Hepatocyte (in vitro differentiated cells): ENCODE measurements around the gene ST3GAL5. TPM values are rescaled to one million over a fixed set of nuclear protein-coding genes. Genes with fewer than 3 reads are reported as not detected.

ENCODE experiments used
- DNase-seq: peaks from one replicate; pipeline ENCODE4 v3.0.0-alpha.2; 2016; ENCODE audit warnings: low spot score
- H2AFZ ChIP-seq: fragments of 200-600 bp; sonication (generic); 2 replicates; pipeline ENCODE4 v1.6.0; 2016; ENCODE audit warnings: antibody characterized with exemption, mild to moderate bottlenecking
- H3K27ac ChIP-seq: fragments of 200-600 bp; sonication (generic); 2 replicates; pipeline ENCODE4 v1.5.1; 2016; ENCODE audit warnings: mild to moderate bottlenecking
- H3K27me3 ChIP-seq: fragments of 200-600 bp; sonication (generic); 2 replicates; pipeline ENCODE4 v1.6.1; 2016
- H3K36me3 ChIP-seq: fragments of 200-600 bp; sonication (generic); replicated peaks from 2 replicates; pipeline ENCODE4 v1.5.1; 2016; ENCODE audit warnings: low read depth; ENCODE audit not compliant: insufficient read depth
- H3K4me1 ChIP-seq: fragments of 200-600 bp; sonication (generic); 2 replicates; pipeline ENCODE4 v1.5.1; 2016; ENCODE audit warnings: mild to moderate bottlenecking, moderate library complexity; ENCODE audit not compliant: insufficient read depth
- H3K4me2 ChIP-seq: fragments of 200-600 bp; sonication (generic); 2 replicates; pipeline ENCODE4 v1.6.0; 2016
- H3K4me3 ChIP-seq: fragments of 200-600 bp; sonication (generic); 2 replicates; pipeline ENCODE4 v1.5.1; 2016; ENCODE audit warnings: mild to moderate bottlenecking
- H3K79me2 ChIP-seq: fragments of 200-600 bp; sonication (generic); 2 replicates; pipeline ENCODE4 v1.6.0; 2017; ENCODE audit warnings: mild to moderate bottlenecking
- H3K9me2 ChIP-seq: fragments of 200-600 bp; sonication (generic); replicated peaks from 2 replicates; pipeline ENCODE4 v1.6.0; 2017; ENCODE audit warnings: mild to moderate bottlenecking; ENCODE audit not compliant: insufficient read depth
- H3K9me3 ChIP-seq: fragments of 200-600 bp; sonication (generic); 2 replicates; pipeline ENCODE4 v1.5.1; 2016; ENCODE audit warnings: low read depth, mild to moderate bottlenecking
- H4K20me1 ChIP-seq: fragments of 200-600 bp; sonication (generic); 2 replicates; pipeline ENCODE4 v1.6.0; 2016; ENCODE audit warnings: mild to moderate bottlenecking; ENCODE audit not compliant: insufficient read depth, poor library complexity, severe bottlenecking
- EZH2 ChIP-seq: fragments of 200-600 bp; sonication (generic); IDR thresholded peaks from 2 replicates; pipeline ENCODE4 v1.6.1; 2016; ENCODE audit warnings: antibody characterized with exemption, mild to moderate bottlenecking, borderline replicate concordance
- EZH2phosphoT487 ChIP-seq: fragments of 200-600 bp; sonication (generic); IDR thresholded peaks from one replicate; pipeline ENCODE4 v1.6.1; 2018; ENCODE audit warnings: antibody characterized with exemption, mild to moderate bottlenecking, low read depth, moderate library complexity; ENCODE audit not compliant: unreplicated experiment, severe bottlenecking
- WGBS: methylation state at CpG from one replicate; pipeline ENCODE4 v1.1.6; 2016; ENCODE audit warnings: low lambda C conversion rate; ENCODE audit errors: missing lambda C conversion rate; 5-methylcytosine and 5-hydroxymethylcytosine counted together
- polyA plus RNA-seq: library from polyadenylated mRNA; unstranded; fragments of >200 nt; fragmentation: Nextera tagmentation; extraction: Ambion mirVana; gene quantifications from 2 replicates; pipeline ENCODE4 v1.2.1, GENCODE V29; 2016
- total RNA-seq: library from RNA; depleted of rRNA; stranded (reverse); fragments of >200 nt; gene quantifications from 2 replicates; pipeline ENCODE4 v1.2.3, GENCODE V29; 2014
- TF ChIP-seq, protein P1 (sequence below): fragments of 200-600 bp; sonication (generic); IDR thresholded peaks from 2 replicates; pipeline ENCODE4 v1.5.1; 2016; ENCODE audit warnings: antibody characterized with exemption, mild to moderate bottlenecking; ENCODE audit not compliant: poor library complexity

ST3GAL5 gene
- total and polyA plus RNA-seq, 2 experiments from 2014 or later, result 24.7 to 25.6 TPM

DNA sequence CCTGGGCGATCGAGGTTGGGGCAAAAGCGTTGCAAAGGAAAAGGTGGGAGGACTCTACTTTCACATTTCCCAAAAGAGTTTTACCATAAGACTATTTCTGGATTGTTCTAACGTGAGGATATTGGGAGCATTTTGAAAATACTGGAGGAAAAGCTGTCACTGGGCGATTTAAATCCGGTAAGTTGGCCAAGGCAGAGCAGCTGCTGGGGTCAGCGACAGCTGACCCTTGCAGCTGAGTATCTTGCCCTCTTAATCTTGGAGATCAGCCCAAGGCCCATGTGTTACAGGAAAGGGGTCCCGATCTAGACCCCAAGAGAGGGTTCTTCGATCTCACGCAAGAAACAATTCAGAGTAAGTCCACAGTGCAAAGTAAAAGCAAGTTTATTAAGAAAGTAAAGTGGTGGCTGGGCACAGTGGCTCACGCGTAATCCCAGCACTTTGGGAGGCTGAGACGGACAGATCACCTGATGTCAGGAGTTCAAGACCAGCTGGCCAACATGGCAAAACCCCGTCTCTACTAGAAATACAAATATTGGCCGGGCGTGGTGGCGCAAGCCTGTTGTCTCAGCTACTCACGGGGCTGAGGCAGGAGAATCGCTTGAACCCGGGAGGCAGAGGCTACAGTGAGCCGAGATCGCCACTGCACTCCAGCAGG is 964 bp upstream of the ST3GAL5 start:
- Histone ChIP-seq H3K36me3 (no peaks in the 10 kb centered on the region), H3K4me1 (peaks cover 32% of the 10 kb centered on the region), H2AFZ (peak overlapping the region; percentile 32), H3K79me2 (peaks cover 19% of the 10 kb centered on the region), H3K27me3 (no peaks in the 10 kb centered on the region), H4K20me1 (no peaks in the 10 kb centered on the region), H3K9me3 (no peaks in the 10 kb centered on the region), H3K27ac (peak overlapping the region; percentile 82), H3K4me3 (peak overlapping the region; percentile 76), H3K4me2 (peak overlapping the region; percentile 89), H3K9me2 (no peaks in the 10 kb centered on the region)
- WGBS, result 53% methylated on average over 22 of the region's 22 CpGs
- TF ChIP-seq EZH2phosphoT487 (no peak), EZH2 (no peak)
- TF ChIP-seq, protein P1, sequence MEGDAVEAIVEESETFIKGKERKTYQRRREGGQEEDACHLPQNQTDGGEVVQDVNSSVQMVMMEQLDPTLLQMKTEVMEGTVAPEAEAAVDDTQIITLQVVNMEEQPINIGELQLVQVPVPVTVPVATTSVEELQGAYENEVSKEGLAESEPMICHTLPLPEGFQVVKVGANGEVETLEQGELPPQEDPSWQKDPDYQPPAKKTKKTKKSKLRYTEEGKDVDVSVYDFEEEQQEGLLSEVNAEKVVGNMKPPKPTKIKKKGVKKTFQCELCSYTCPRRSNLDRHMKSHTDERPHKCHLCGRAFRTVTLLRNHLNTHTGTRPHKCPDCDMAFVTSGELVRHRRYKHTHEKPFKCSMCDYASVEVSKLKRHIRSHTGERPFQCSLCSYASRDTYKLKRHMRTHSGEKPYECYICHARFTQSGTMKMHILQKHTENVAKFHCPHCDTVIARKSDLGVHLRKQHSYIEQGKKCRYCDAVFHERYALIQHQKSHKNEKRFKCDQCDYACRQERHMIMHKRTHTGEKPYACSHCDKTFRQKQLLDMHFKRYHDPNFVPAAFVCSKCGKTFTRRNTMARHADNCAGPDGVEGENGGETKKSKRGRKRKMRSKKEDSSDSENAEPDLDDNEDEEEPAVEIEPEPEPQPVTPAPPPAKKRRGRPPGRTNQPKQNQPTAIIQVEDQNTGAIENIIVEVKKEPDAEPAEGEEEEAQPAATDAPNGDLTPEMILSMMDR, result no peak
- no peak for DNase-seq

DNA sequence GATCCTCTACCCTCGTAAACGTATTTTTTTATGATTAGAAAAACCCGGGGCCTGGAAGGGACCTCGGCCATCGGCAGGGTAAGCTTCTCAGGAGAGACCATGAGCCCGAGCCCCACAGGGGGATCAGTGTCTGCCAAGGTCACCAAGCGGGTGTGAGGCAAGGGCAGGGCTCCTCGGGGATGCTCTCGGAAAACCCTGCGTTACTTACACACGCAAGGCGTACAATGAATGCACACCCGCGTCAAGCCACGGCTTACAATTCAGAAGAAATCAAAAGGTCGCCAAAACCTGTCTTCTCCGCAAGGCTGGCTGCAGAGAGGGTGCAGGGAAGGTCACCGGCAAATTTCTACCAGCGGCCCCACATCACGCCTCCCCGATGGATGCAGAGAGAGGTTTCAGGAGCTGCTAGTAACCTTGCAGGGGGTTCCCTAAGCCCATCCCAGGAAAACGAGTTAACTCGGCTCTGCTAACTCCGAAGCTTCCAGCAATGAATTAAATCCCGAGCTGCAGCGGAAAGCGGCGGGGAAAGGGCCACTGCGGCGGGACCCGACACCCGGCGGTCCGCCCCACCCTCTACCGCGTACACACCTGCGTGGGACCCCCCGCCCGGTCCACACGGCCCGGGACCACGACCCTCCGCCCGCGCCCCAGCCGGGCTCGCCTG is 638 bp downstream of the ST3GAL5 start:
- Histone ChIP-seq H4K20me1 (no peaks in the 10 kb centered on the region), H3K27me3 (no peaks in the 10 kb centered on the region), H3K27ac (peak overlapping the region; percentile 55), H3K9me2 (no peaks in the 10 kb centered on the region), H3K4me3 (peak overlapping the region; percentile 76), H3K9me3 (no peaks in the 10 kb centered on the region), H3K4me1 (peaks cover 27% of the 10 kb centered on the region), H3K79me2 (peaks cover 32% of the 10 kb centered on the region), H2AFZ (peak overlapping the region; percentile 32), H3K36me3 (no peaks in the 10 kb centered on the region), H3K4me2 (peak overlapping the region; percentile 89)
- TF ChIP-seq, protein P1, result no peak
- TF ChIP-seq EZH2 (no peak), EZH2phosphoT487 (no peak)
- WGBS, result 6% methylated on average over 43 of the region's 47 CpGs
- peak; percentile 39 for DNase-seq

DNA sequence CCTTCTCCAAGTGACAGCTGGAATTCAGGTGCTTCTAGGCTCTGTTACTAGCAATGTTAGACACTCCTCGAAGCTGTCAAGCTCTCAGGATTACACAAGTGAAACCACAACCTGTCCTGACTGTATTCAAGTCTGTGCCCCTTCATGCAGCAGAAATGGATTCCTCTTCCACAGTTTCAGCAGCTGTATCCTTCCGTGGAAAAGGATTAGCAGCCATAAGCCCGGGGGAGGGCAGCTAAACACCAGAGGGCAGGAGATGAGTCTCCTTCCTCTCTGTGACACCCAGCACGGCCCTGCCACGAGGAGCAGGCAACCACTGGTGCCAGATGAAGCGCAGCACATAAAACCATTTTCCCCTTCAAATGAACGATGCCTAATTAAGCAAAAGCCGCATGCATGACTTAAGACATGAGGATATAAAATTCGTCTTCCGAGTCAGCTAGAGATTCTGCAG is 1.2 kb downstream of the ST3GAL5 start:
- no peaks in the 10 kb centered on the region for H3K27me3 ChIP-seq
- no peaks in the 10 kb centered on the region for H3K36me3 ChIP-seq
- peak overlapping the region; percentile 55 for H3K27ac ChIP-seq
- peak overlapping the region; percentile 89 for H3K4me2 ChIP-seq
- H3K79me2 ChIP-seq, result peaks cover 33% of the 10 kb centered on the region
- no peaks in the 10 kb centered on the region for H3K9me2 ChIP-seq
- TF ChIP-seq, protein P1, result peak; percentile 18
- TF ChIP-seq EZH2 (no peak), EZH2phosphoT487 (no peak)
- H3K4me1 ChIP-seq, result peaks cover 27% of the 10 kb centered on the region
- peak overlapping the region; percentile 32 for H2AFZ ChIP-seq
- WGBS, result 19% methylated on average over 10 of the region's 10 CpGs
- no peaks in the 10 kb centered on the region for H3K9me3 ChIP-seq
- DNase-seq, result peak; percentile 54
- peak overlapping the region; percentile 76 for H3K4me3 ChIP-seq
- H4K20me1 ChIP-seq, result no peaks in the 10 kb centered on the region
